Stimulated activated CD4-positive, alpha-beta T cell treated with anti-CD3 and anti-CD28 coated beads, Interleukin-1b, Interleukin-23, amount 100 ng/mL, for 48 hours (primary cell): ENCODE measurements around the gene NTF3.

ENCODE experiments used
- DNase-seq: peaks from one replicate; pipeline ENCODE4 v3.0.0-alpha.2; 2020

Gene NTF3

DNA sequence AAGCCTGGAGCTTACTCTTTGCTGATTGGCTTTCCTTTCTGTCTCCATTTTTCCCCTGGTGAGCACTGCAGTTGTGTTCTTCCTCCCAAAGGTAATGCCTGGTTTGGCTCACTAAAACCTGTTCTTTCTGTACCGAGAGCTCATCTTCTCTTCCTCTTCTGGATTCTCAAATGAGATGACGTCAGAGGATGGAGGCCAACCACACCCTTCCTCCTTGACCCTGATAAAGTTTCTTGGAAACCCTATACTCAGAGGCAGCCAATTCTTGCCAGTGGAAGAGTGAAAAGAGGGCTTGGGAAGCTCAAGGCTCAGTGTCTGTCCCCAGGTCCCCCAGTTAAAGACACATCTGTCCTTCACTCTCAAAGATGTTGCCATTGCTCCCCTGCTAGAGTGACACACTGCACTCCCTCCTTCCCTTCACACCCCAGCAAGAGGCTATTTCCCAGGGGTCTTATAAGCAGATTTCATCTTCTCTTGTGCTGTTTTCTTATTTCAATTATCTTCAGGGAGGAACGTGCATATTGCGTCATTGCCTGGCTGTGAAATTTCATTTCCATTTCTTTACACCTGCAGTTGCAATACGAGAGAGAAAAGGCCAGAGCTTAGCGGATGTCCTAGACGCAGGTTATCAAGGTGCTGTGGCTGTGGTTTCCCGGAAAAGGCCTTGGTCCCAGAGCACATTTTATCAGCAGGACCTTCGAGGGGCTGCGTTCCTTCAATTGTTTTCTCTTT is 27.3 kb downstream of the NTF3 start:
- no peak for DNase-seq

DNA sequence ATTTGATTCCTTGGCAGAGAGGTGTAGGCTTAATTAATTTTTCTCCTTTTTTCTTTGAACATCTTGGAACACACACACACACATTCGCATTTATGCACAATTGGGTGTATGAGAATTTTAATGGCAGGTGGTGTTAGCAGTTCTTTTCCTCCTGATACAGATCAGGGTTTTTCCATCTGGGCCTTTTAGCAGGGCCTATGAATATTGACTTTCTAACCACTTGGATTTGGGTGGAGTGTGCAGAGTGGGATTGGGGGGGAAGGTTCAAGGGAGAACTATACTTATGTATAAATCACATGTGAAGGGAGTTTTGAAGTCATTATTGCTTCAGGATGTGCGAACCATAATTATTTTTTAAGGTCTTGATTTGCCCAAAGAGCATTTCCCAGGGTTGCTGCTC is 28.9 kb downstream of the NTF3 start:
- DNase-seq: no peak

- DNase-seq: no peak
Observed at GRCh38 chr12:5461966-5462365, 30.1 kb downstream of the NTF3 start.

DNA sequence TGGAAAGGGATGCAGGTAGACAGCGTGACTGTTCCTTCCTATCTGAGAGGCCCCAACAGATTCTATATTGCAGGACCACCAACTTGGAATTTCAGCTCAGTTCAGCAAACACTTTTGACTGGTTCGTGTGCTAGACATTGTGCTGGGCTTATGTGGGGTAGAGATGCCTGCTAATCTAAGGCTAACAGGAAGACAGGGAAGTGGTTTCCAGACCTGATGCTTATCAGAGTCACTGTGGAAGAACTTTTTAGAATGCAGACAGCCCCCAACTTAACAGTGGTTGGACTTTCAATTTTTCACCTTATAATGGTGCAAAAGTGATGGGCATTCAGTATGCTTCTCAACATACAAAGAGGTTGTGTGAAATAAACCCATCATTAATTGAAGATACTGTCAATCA is 32.2 kb downstream of the NTF3 start:
- DNase-seq: no peak

- DNase-seq: no peak
Observed at GRCh38 chr12:5465384-5465783, 33.5 kb downstream of the NTF3 start.

- DNase-seq: no peak
Observed at GRCh38 chr12:5466521-5466960, 34.6 kb downstream of the NTF3 start.

GRCh38 chr12:5467931-5468330 is 36.0 kb downstream of the NTF3 start:
- DNase-seq: no peak

DNA sequence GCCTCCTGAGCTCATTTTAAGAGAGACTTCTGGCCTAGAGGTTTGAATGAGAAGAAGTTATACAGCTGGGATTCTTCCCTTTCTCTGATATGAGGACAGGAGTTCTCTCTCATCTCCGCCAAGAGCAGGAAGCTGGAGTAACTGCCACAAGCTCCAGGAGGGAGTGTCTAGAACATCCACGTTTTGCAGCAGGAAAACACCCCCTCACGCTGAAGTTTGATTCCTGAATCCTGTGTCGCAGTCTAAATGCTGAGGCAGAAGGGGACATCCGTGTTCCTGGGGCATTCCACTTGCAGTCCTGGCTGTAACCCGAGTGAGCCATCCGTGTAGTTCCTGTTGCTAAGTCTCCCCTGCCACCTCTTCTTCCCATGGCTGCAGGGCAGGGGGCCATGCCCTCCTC is 38.3 kb downstream of the NTF3 start:
- no peak for DNase-seq

GRCh38 chr12:5470703-5471102 is 38.8 kb downstream of the NTF3 start:
- no peak for DNase-seq

GRCh38 chr12:5473076-5473782 is 41.3 kb downstream of the NTF3 start:
- no peak for DNase-seq

DNA sequence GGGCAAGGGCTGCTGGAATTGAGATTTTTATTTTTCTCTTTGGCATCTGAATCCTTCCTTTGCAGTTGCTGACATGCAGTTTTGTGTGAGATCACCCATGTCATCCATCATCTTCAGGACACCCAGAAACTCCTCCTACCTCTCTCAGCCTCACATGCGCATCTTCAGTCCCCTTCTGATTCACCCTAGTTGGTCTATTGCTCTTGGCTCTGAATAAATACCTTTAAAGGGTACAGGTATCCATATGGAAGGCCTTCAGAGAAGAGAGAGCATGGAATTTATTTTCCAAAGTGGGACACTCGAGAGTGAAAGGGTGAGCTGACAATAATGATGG is 41.8 kb downstream of the NTF3 start:
- no peak for DNase-seq

DNA sequence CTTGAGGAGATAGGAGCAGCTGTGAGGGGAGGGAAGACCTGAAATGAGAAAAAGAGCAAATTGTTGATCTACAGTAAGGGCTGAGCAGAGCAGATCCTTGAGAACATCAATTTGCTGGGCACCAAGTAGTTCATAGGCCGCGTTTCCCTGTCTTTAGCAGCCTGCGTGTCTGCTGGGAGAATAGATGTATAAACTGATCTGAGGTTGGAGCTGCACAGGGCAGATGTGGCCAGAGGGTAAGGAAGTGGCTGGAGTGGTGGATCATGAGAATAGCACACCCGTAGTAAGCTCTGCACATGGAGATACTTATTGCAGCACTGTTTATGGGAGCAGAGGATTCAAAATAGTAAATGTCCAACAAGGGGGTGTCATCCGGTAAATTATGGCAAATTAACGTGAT is 44.4 kb downstream of the NTF3 start:
- DNase-seq: no peak

- DNase-seq: no peak
Observed at GRCh38 chr12:5478081-5478706, 46.3 kb downstream of the NTF3 start.

DNA sequence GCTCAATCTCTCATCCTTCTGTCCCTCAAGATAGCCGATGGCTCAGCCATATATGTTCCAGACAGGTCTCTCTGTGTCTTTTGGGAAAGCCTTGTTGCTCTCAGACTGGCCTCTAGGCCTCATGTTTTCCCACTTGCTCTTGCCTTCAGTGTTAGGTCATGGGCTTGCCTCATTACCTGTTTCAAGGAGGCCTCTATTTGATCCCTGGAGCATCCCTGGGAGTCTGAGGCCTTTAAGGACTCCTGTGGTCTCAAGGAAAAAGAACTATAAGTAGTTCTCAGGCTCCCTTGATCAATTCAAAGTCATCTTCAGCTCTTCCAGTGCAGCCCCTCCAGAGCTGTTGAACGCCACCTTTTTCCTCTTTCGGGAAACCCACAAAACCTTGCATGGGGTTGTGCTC is 47.9 kb downstream of the NTF3 start:
- DNase-seq: no peak

GRCh38 chr12:5480218-5480937 is 48.5 kb downstream of the NTF3 start:
- DNase-seq: no peak

- no peak for DNase-seq
Observed at GRCh38 chr12:5480938-5481303, 49.0 kb downstream of the NTF3 start.

GRCh38 chr12:5481645-5482044 is 49.7 kb downstream of the NTF3 start:
- no peak for DNase-seq

DNA sequence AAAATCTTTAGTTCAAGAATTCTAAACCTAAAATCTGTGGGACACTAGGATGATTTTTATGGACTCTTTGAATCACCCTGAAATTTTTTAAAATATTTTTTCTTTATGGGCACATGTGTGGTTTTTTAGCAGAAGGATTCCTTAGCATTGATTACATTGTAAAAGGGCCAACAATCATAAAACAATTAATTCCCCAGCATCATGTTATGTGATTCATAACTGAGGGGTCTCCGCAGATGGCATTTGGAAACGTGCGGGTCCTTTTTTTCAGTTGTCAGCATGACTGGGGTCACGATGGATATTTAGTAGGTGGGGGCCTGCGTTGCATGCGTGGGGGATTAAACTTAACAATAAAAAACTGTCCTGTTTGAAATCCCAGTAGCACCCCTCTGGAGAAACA is 52.5 kb downstream of the NTF3 start:
- DNase-seq: no peak

- DNase-seq: no peak
Observed at GRCh38 chr12:5485454-5485853, 53.5 kb downstream of the NTF3 start.

DNA sequence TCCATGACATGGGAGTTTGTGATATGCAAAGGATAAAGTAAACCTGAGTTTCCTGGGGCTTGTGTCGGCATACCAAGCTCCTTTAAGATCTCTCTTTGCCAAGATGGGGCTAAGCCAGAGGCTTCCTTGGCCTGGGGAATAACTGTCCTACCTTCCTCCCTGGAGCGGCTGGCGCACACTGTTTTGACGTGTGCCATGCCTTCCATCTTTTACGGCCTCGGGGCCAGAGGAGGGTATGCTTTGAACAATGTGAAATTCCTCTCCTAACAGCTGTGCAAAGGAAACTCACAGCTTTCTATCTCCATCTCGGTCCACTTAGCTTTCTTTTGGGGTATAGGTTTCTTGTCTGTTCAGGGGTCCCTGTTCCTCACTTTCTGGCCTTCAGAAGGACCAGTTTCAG is 55.2 kb downstream of the NTF3 start:
- DNase-seq: no peak

DNA sequence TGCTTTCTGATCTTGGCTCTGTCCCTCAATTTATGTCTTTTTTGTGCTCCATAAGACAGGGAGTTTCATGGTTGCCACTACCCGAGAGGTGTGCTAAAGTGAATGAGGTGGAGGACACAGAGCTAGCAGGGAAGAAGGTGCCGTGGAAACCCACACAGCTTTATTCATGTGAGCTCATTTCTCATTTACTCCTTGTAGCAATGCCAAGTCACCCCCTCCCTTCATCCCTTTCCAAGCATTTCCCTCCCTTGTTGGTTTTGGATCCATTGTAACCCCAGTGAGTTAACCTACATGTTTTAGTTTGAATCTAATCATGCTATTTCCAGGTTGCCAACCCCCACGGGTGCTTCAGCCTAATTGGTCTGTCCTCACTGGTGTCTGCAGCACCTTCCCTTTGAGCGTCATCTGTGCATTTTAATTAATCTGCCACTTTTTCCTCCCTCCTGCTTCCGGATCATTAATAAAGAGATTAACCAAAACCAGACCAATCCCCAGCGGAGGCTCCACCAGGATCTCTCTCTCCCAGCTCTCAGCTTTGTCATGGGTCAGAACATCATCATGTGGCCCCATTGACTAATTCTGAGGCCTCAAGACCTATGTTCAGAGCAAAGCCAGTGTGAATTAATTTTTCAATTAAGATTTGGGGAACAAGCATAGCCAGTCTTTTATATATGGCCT is 56.2 kb downstream of the NTF3 start:
- DNase-seq: no peak

DNA sequence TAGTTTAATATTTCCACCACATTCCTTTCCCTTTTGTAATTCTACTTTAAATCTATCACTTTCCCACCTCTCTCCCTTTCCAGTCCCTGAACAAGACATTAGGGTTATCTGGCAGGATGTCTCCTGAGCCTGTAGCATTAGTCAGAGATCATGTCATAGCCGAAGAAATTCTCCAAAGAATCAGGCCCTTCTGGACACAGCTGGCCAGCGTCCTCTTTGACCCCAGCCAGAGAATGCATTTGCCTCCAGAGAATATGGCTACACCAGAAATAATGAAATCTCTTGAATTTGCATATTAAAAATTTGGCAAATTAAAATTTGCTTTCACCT is 56.7 kb downstream of the NTF3 start:
- DNase-seq: no peak

GRCh38 chr12:5489017-5489416 is 57.1 kb downstream of the NTF3 start:
- DNase-seq: no peak
